ENCODE measurements around the gene CRIM1.
A peak's percentile ranks its signal among the peaks of the same experiment; 100 is the strongest.

Gene CRIM1

DNA sequence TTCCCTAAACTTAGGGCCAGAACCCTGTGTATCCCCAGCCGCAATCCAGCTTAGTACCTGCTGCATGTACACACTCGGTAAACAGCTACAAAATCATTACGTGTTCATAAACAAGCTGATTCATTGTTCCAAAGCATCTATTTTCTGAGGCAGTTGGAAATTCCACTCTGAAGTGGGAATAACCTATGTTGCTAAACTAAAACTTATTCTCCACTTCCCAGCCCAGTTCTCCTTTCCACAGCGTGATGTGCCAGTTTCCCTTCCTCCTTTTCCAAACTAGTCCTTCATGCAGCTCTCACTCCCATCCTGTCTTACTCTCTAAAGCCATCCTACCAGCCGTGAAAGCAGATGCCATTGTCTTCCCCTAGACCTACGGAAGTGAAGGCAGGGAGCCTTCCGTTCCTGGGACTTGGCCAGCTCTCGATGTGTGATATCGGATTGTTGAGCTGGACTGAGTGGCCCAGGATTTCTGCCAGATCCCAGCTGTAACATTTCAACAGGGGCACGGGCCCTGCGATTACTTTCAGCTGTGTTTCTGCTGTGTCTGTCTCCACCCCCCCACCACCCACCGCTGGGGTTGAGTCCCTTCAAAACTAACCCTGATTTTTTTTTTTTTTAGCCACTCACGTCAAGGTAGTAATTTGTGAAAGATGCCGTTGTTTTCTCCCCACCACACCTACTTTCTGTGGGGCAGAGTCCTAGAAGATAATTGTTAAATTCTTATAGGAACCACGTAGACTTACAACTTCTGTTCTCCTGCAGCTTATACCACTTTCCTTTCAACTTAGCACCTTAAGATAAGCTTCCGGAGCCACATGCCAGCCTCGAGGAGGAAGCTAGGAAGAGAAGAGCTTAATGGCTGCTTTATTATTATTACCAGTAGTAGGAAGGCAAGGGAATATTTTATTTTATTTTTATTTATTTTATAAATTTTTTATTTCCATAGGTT, 100.9 kb downstream of the CRIM1 start:
- DNase-seq = peak; percentile 80

DNA sequence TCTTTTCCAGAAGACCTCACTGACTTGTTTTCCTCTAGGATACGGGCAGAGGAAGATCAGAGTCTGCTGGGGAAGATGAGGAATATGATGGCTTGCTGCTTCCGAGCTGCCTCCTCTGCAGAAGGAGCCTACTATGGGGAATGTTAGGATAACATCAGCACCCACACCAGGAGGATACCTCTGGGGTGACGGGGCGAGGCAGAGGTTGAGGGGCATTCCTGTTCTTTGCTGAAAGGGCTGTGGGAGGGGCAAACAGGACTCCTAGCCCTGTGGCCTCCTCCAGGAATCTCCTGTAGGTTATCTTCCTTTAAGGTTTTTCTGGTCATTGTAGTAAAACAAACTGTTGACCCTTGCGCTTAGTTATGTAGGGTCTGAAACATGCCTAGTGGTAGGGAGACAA, 102.5 kb downstream of the CRIM1 start:
- DNase-seq = no peak

DNA sequence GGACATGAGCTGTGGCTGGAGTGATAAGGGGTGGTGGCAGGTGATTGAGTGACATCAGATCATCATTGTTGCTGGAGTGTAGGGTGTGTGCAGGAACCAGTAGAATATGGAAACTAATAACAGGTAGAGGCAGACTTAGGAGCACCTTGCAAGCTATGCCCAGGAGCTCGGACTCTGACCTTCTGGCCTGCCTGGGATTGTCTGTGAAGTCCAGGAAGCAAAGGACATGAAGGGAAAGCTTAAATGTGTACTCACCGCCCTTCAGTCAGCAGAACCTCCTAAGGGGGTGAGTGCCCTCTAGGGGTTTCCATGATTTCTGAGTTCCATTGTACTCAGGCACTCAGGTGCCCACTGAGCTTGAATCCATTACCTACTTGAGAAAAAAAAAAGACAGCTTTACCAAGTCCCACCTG, 104.2 kb downstream of the CRIM1 start:
- DNase-seq = peak; percentile 44

DNA sequence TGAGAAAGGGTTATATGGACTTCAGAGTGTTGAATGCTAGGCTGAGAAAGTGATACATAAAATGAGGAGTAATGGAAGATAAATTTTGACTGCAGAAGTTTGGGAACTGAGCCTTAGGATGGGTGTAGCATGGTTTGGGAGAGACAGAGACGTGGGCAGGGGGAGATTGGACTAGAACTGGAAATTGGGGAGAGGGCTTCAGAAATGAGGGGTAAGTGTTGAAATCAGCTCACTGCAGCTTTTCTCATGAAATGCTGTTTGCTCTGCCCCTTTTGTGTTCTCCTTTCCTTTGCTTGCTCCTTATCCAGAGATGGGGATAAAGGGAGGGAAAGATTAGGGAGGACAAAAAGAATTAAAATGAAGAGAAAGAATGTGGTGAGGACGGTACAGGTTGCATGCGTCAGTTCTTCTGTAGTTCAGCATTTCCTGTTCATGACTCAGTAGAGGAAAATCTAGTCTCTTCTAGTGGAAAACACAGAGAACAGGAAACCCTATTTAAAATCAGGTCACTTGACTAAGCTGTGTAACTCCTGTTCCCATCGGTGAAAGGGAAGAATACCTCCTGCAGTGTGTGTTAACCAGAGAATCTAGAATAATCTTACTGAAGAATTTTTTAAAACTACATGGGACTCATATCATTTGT, 105.6 kb downstream of the CRIM1 start:
- peak; percentile 96 for DNase-seq

DNA sequence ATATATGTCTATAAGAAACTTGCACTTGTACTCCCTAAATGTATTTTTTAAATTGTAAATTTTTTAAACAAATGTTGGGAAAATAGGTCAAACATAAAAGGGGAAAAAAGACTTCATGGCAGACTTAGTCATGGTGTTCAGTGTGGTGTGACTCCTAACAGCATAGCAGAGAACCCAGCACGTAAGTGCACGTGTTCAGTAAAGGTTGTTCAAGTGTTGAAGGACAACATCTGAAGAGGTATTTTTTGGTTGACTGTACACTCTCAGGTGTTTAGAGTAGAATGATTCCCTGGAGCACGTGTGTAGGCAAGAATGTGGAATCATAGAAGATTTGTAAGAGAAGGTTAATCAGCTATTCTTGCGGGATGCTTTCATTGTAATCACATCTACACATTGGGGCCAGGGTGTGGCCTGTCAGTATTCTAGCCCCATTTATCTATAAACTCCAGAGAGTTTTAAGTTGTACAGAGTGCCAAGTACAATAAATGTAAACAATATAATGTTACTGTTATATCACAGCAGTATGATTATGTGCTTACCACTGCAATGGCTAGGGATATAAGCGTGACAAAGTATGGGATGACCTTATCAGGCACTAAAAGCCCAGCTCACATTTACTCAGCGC, 106.8 kb downstream of the CRIM1 start:
- DNase-seq = no peak

DNA sequence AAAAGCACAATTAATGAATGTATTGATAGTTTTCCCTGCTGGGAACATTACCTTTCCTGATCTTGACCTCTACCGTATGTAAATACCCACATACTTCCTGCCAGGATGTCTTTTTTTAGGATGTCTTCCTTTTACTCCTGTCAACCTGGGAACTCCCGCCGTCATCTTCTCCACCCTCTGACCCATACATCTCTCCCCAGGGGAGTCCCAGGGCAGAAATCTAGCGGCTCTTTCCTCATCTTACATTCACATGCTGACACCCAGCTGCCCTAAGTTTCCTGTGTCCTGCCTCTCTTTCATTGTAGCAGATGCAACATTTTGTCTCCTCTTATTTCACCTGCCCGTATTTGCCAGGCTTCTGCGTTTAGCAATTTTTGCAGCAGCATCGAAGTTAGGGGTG, 107.8 kb downstream of the CRIM1 start:
- no peak for DNase-seq

DNA sequence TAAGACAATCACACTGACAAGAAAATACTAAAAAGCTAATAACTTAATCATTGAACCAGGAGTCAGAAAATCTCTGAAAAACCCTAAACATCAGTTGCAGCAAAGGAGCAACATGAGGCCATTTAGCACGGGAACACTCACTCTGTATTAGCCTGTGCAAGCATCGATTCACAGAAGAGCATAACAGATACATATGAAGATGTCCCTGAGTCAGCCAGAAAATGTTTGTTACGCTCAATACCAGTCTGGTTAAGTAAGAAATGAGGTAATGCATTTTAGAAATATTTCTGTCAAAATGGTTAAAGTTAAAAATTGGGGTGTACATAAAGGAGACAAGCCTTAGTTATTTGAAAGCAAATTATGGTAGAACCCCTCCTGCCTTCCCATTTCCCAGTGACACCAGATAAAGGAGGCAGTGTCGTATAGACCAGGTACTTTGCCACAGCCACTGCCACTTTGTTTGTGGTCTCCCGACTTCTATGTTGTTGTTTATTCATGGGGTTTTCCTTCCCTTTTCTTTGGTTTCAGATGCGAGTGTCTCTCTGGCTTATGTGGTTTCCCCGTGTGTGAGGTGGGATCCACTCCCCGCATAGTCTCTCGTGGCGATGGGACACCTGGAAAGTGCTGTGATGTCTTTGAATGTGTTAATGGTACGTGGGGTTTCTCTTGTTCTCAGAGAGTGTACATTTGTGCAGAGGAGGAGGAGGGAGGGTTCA, 108.6 kb downstream of the CRIM1 start:
- no peak for DNase-seq

DNA sequence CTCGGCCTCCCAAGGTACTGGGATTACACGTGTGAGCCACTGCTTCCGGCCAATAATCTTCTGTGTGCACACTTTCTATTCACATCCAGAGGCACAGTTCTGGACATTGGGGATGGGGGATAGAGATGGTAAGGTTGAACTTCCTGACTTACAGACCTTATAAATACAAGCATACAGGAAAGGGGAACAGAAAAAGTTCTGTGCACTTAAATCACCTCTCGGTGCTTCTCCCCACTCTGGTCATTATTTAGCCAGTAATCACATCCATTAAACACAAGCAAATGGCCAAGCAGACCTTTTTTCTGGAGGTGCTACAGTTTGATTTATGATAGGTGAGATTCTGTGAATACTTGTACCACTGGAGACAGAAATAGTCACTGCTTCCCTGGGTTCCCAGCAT, 110.6 kb downstream of the CRIM1 start:
- DNase-seq = no peak

DNA sequence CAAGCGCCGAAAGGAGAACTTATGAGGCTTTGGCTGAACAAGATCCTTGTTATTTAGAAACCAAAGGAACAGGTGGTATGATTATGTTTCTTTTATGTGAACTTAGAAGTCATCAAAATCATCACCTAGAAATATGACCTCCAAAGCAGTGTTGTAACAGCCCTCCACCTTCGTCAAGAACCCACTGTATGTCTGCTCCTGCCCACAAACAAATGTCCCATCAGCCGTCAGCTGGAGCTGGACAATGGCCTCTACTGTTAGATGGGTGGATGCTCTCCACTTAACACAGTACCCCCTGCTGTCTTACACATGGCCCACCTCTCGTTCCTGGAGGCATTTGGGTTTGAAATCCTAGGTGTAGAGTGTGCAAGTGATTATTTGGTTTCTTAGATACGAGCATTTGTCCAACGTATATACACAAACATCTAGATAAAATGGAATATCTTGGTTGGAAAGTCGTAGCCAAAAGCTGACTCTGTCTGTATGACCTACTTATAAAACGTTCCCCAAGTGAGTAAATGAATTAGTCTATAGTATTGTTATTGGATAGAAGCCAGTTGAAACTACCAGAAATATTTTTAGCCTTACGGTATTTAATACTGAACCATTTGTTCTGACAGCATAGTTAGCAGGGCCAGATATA, 113.0 kb downstream of the CRIM1 start:
- DNase-seq = peak; percentile 90

DNA sequence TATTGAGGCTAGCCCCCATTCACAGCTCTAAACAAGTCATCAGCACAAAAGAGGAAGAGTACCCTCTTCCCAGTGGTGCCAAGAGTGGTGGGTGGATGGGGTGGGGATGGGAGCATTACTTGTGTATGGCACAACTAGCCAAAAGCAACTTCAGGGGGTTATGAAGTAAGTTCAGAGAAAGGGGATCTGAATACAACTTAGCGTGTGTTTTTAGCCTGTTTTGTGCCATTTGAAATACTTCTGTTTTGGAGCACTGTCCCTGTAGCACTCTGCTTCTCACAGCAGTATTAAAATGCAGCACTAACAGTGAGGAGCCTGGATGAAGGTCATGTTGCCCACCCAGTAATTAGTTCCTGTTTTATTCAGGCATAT, 113.5 kb downstream of the CRIM1 start:
- no peak for DNase-seq

DNA sequence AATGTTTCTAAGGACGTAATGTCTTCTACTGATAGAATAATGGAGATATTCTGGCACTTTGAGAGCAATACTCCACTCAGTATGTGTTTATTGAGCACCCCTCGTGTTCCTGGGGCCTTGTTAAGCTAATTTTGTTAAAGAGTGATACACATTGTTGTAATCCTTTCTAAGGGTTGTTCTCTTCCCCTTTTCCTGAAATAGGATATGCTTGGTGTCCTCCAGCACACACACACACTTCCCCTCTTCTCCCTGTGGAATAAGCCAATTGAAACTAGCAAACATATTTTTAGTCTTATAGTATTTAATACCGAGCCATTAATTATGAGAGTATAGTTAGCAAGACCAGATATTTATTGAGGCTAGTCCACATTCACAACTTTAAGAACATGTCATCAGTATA, 114.1 kb downstream of the CRIM1 start:
- no peak for DNase-seq

DNA sequence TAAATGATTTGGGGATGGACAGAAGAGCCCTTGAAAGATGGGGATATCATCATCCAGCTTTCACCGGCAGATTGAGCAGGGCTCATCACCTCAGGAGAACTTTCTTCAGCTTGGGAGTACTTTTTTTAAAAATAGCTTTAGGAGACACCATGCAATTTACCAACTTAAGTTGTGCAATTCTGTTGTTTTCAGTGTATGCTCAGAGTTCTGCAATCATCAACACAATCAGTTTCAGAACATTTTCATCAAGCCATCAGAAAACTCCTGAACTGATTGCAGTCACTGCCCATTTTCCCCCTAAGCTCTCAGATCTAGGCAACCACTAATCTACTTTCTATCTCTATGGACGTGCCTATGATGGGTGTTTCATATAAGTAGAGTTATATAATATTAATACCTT, 117.7 kb downstream of the CRIM1 start:
- DNase-seq = no peak

DNA sequence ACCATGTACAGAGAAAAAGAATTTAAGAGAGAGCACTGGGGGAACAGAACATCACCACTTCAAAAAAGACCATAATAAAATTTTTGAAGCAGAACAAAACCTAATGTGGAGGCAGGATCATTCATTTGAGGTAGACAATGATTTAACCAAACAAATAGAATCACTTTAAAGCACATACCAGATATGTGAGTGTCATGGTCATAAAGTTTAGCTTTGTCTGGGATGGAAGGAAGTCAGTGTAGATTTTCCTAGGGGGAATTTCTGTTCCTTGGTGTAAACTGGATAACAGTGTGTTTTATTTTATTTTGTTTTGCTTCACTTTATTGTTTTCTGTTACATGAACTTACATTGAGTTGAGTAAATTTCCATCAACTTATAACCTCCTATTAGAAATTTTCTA, 120.8 kb downstream of the CRIM1 start:
- peak; percentile 71 for DNase-seq

DNA sequence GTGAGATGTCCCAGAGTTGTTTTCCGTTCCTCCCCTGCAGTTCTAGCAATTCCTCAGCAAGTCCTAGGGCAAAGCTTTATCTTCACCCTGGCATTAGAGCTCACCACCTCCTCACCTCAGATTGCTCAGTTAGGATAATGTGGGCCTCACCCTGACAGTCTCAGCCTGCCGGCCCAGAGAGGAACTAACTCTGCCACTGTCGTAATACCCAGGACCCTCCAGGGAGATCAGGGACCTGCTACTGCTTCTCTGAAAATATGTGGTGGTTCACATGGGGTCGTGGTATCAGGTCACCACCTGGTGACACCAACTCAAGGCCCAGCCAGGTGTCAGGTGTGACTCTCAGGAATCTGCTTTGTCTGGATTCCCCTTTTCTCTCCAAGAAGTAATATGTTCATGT, 121.7 kb downstream of the CRIM1 start:
- DNase-seq = no peak

DNA sequence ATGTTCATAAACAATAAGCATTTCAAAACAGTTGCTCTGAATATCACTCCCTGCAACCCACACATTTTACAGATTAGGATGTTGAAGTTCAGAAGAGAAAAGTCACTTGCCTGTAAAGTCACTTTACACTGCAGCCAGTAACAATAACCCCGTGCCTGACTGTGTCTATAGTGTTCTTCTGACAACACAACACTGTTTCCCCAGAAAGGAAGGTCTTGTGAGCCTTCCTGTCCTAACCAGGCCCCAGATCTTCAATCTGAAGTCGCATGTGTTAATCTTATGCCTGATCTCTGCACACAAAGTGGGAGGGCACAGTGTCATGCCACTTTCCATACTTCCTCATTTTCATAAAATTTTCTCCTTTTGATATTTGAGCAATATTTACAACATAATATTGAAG, 122.2 kb downstream of the CRIM1 start:
- DNase-seq = no peak

DNA sequence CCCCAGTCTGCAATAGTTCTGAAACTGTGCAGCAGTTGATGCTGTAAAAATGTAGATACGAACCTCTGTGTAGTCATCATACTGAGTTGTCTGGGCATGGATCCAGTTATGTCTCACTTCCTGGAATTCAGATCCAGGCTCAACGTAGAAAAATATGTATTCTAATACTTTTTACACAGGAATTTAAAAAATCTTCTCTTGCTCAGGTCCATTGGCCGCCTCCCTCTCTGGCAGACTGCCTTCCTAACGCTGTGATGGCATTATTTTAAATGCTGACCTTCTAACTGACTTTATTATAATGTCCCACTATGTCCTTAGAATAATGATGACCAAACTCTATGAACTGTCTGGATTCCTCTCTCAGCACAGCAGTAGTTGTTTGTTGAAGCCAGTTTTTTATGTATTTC, 122.8 kb downstream of the CRIM1 start:
- peak; percentile 98 for DNase-seq

DNA sequence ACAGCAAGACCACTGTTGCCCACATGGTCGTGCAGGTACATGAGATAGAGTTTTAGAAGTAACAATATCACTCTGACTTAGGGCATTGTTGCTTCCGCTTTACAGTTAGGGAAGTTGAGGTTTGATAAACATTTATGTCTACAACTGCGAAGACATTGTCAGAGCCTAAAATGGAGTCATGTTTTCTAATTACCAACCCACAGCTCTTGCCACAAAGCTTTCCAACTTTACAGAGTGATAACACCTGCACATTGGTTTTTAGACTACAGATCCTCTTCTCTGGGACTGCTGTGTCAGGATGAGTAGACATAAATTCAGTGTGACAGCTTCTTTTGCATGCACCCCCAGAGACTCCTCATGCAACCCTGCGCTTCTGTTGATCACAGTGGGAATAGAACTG, 123.4 kb downstream of the CRIM1 start:
- DNase-seq = no peak

DNA sequence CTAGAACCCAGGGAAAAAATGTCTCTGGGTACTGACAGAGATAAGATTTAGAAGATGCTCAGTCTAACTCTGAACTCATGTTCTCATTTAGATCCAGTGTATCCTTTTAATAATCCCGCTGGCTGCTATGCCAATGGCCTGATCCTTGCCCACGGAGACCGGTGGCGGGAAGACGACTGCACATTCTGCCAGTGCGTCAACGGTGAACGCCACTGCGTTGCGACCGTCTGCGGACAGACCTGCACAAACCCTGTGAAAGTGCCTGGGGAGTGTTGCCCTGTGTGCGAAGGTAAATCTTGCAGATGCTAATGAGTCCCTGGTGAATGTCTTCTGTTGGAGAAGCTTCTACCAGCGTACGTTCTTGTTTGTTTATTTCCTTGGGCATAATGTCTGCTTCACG, 123.8 kb downstream of the CRIM1 start:
- no peak for DNase-seq

DNA sequence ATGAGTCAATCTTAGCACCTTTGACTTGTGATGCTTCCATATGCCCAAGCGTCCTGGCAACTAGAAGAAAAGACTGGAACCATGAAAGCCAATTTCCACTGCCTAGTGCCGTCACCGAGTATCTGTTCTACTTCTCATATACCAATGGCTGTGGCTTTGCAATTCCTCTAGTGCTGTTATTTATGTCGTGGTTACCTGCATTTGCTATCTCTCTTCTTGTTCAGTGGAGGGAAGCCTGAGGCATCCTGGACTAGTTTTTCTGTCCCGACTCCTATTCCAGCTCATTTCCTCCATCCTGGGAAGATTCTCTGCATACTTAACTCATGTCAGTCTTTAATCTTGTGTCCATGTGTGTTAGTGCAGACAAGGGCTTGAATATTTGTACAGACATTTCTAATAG, 124.5 kb downstream of the CRIM1 start:
- no peak for DNase-seq

DNA sequence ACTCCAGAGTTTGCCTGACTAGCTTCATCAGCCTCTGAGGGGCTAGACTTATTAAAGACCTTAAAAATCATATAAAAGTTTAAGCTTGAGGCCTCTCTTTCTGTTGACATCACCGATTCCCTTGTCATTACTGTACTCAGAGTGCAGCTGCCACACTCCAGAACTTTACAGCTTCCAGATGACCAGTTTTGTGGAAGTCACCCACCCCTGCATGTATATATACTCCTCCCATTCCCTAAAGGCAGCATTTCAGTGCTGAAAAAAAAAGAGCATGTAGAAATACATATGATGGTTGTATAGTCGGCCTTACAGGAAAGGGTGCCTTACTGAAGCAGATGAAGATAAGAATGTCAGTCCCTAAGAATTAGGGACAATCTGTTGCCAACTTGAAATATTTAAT, 125.1 kb downstream of the CRIM1 start:
- peak; percentile 55 for DNase-seq

DNA sequence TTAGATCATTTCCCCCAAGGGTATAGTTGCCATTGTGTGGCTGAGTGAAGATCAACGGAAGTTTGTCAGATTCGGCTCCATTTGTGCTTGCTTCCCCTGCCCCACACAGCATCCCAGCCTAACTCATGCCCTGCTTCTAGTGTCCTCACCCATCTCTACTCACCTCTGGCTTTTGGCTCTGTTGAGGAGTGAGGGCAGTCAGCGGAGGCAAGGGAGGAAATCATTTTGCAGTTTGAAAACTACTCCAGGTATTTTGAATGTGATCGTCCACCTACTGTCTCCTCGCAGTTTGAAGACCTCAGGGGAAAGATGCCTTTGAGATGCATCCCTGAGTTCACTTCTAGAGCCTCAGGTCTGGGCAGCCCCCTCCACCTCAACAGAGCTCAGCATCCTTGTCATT, 126.1 kb downstream of the CRIM1 start:
- DNase-seq = no peak

DNA sequence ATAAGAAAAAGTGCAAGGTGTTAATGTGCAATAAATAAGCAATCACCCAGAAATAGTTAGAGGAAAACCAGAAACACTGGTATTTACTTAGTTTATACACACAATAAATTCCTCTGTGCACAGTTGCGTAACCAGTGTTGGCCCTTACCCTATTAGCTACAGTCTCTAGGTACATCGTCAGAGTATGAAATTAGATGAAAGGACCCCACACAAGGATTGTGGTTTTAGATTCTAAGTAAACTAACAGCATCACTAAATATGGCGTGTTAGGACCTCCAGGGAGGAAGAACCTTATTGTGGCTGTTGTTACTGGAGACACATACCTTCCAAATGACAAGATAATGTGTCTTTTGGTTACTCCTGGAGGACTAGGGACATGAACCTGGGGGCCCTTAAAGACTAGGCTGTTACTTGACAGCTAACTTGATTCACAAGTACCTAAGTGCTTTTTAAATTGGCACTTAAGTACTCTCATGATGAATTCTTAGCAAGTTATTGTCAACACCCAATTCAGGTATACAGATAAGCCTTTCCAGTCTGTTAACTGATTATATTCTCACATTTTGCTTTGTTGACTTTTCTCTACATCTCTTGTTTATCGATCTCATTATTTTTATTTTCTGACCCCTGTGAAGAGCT, 127.1 kb downstream of the CRIM1 start:
- peak; percentile 85 for DNase-seq
